Skeletal muscle tissue (tissue), 4 donors: ENCODE results near the gene ZNF80. TPM values are rescaled to one million over a fixed set of nuclear protein-coding genes. Genes with fewer than 3 reads are reported as not detected.

ENCODE experiments used
- H3K27ac ChIP-seq: one replicate; pipeline ENCODE4 v1.7.0; 2013; ENCODE audit warnings: mild to moderate bottlenecking, low read depth, low read length, inconsistent platforms
- H3K27me3 ChIP-seq, 3 donors: one replicate each; pipeline ENCODE4 v1.7.0; 2013; ENCODE audit warnings: low read length in 3 of 3; ENCODE audit not compliant: control insufficient read depth in 3 of 3, insufficient read depth in 3 of 3
- H3K36me3 ChIP-seq, 3 donors: one replicate each; pipeline ENCODE4 v1.7.0; 2013; ENCODE audit warnings: low read length in 3 of 3; ENCODE audit not compliant: control insufficient read depth in 3 of 3, insufficient read depth in 3 of 3
- H3K4me1 ChIP-seq, 3 donors: one replicate each; pipeline ENCODE4 v1.7.0; 2013; ENCODE audit warnings: low read length in 3 of 3, mild to moderate bottlenecking in 3 of 3; ENCODE audit not compliant: control insufficient read depth in 3 of 3, insufficient read depth in 3 of 3
- H3K4me3 ChIP-seq, 3 donors: one replicate each; pipeline ENCODE4 v1.7.0; 2013; ENCODE audit warnings: low read length in 3 of 3
- H3K9ac ChIP-seq, 3 donors: one replicate each; pipeline ENCODE4 v1.7.0; 2013; ENCODE audit warnings: low read length in 3 of 3, mild to moderate bottlenecking in 3 of 3, moderate library complexity in 2 of 3, low read depth in 1 of 3
- H3K9me3 ChIP-seq, 3 donors: one replicate each; pipeline ENCODE4 v1.7.0; 2013; ENCODE audit warnings: low read length in 3 of 3; ENCODE audit not compliant: control insufficient read depth in 3 of 3
- total RNA-seq: library from RNA; depleted of rRNA; stranded (reverse); fragments of >200 nt; gene quantifications from one replicate; pipeline ENCODE4 v1.2.3, GENCODE V29; 2014
- donor health status: Osteomylitis.

ZNF80 gene
- total RNA-seq, 1 donor from 2014 or later, result not detected

- H3K4me1 ChIP-seq, result peaks cover 0 to 6% (median 0%) of the 10 kb centered on the region in 3 donors
- peaks cover 0 to 4% (median 0%) of the 10 kb centered on the region in 3 donors for H3K9me3 ChIP-seq
- peak overlapping the region; percentile 17 for H3K27ac ChIP-seq
- no peaks in the 10 kb centered on the region for H3K36me3 ChIP-seq
- peak overlapping the region; percentile 4 to 46 (median 34) for H3K4me3 ChIP-seq
- peaks cover 0 to 3% (median 0%) of the 10 kb centered on the region in 3 donors for H3K27me3 ChIP-seq
- H3K9ac ChIP-seq, result no peak overlapping the region
These were observed 23.5 kb downstream of the ZNF80 start for GRCh38 chr3:114213627-114214541.

GRCh38 chr3:114213292-114213626, 24.1 kb downstream of the ZNF80 start:
- Histone ChIP-seq H3K36me3 (no peaks in the 10 kb centered on the region), H3K27me3 (peaks cover 0 to 3% (median 0%) of the 10 kb centered on the region in 3 donors), H3K27ac (no peak overlapping the region), H3K4me3 (no peak overlapping the region), H3K9ac (no peak overlapping the region), H3K4me1 (peaks cover 0 to 6% (median 0%) of the 10 kb centered on the region in 3 donors), H3K9me3 (peaks cover 0 to 4% (median 0%) of the 10 kb centered on the region in 3 donors)

DNA sequence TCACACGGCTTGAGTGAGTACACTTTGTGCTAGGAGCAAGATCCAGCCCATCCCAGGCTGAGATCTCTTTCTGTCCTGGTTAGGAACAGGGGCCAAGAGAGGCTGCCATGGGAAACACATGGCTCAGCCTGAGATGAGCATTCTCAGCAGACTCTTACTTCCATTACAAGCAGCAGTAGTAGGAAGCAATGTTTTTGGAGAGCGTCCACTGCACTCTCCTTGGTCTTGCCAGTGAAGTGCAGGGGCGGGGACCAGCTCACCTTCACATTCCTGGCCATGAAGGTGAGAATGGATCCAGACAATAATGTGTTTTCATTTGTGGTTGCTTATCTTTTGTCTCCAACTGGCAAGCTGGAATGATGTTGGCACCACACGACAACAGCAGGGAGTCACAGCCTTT, 24.7 kb downstream of the ZNF80 start:
- no peaks in the 10 kb centered on the region for H3K36me3 ChIP-seq
- no peak overlapping the region for H3K27ac ChIP-seq
- peaks cover 0 to 6% (median 0%) of the 10 kb centered on the region in 3 donors for H3K4me1 ChIP-seq
- H3K27me3 ChIP-seq, result peaks cover 0 to 3% (median 0%) of the 10 kb centered on the region in 3 donors
- no peak overlapping the region for H3K4me3 ChIP-seq
- peaks cover 0 to 4% (median 0%) of the 10 kb centered on the region in 3 donors for H3K9me3 ChIP-seq
- H3K9ac ChIP-seq, result no peak overlapping the region

- Histone ChIP-seq H3K36me3 (no peaks in the 10 kb centered on the region), H3K27me3 (no peaks in the 10 kb centered on the region)
These were observed 29.6 kb downstream of the ZNF80 start for GRCh38 chr3:114207768-114208167.

GRCh38 chr3:114206342-114206741, 31.0 kb downstream of the ZNF80 start:
- H3K27me3 ChIP-seq, result no peaks in the 10 kb centered on the region
- H3K36me3 ChIP-seq, result no peaks in the 10 kb centered on the region
- H3K4me1 ChIP-seq, result no peaks in the 10 kb centered on the region
- H3K27ac ChIP-seq, result no peak overlapping the region
- no peaks in the 10 kb centered on the region for H3K9me3 ChIP-seq
- H3K4me3 ChIP-seq, result no peak overlapping the region
- no peak overlapping the region for H3K9ac ChIP-seq

More at GRCh38 chr3:114207768-114208167, 29.6 kb downstream of the ZNF80 start:
- no peak overlapping the region for H3K4me3 ChIP-seq
- H3K27ac ChIP-seq, result no peak overlapping the region
- H3K9me3 ChIP-seq, result peaks cover 0 to 2% (median 0%) of the 10 kb centered on the region in 3 donors
- H3K9ac ChIP-seq, result no peak overlapping the region
- peaks cover 0 to 2% (median 0%) of the 10 kb centered on the region in 3 donors for H3K4me1 ChIP-seq

GRCh38 chr3:114205541-114205940, 31.8 kb downstream of the ZNF80 start:
- H3K27ac ChIP-seq, result no peak overlapping the region
- no peaks in the 10 kb centered on the region for H3K9me3 ChIP-seq
- no peaks in the 10 kb centered on the region for H3K27me3 ChIP-seq
- H3K36me3 ChIP-seq, result no peaks in the 10 kb centered on the region
- no peaks in the 10 kb centered on the region for H3K4me1 ChIP-seq
- H3K4me3 ChIP-seq, result no peak overlapping the region
- H3K9ac ChIP-seq, result no peak overlapping the region

GRCh38 chr3:114194750-114195149, 42.6 kb downstream of the ZNF80 start:
- Histone ChIP-seq H3K27me3 (no peaks in the 10 kb centered on the region), H3K9me3 (no peaks in the 10 kb centered on the region), H3K4me1 (no peaks in the 10 kb centered on the region), H3K36me3 (no peaks in the 10 kb centered on the region), H3K9ac (no peak overlapping the region), H3K4me3 (no peak overlapping the region), H3K27ac (no peak overlapping the region)

GRCh38 chr3:114192136-114192535, 45.2 kb downstream of the ZNF80 start:
- Histone ChIP-seq H3K9ac (no peak overlapping the region), H3K9me3 (no peaks in the 10 kb centered on the region), H3K4me1 (no peaks in the 10 kb centered on the region), H3K27me3 (no peaks in the 10 kb centered on the region), H3K36me3 (no peaks in the 10 kb centered on the region), H3K4me3 (no peak overlapping the region), H3K27ac (no peak overlapping the region)

GRCh38 chr3:114186501-114186900, 50.9 kb downstream of the ZNF80 start:
- Histone ChIP-seq H3K4me3 (no peak overlapping the region), H3K27ac (no peak overlapping the region), H3K27me3 (no peaks in the 10 kb centered on the region), H3K9ac (no peak overlapping the region), H3K36me3 (no peaks in the 10 kb centered on the region), H3K9me3 (peaks cover 0 to 3% (median 0%) of the 10 kb centered on the region in 3 donors), H3K4me1 (no peaks in the 10 kb centered on the region)
